ENCODE results near the gene DIDO1. TPM values are rescaled to one million over a fixed set of nuclear protein-coding genes. Genes with fewer than 3 reads are reported as not detected.

DIDO1 gene
- total RNA-seq, 4 donors from 2014 or later: 72.5 to 143 (median 105) TPM

DNA sequence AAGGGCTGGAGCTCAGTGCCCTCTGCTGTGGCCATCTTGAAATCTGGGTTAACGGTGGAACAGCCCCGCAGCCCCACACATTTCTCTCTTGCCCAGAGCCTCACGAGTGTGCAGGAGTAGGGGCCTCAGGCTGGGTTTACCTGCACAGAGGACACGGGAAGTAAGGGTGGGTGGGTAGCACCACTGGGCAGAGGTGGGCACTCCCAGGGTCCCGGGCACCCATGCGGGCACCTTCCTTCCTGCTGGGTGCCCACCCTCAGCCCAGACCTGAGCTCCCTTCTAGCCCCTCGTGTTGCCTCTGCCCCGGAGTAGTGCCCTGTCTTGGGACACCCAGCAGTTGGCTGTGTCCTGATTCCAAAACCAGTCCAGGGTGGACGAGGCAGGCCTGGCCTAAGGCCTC lies 98.3 kb downstream of the DIDO1 start:
- DNase-seq: no peak
- Histone ChIP-seq H3K36me3 (no peaks in the 10 kb centered on the region), H3K27me3 (no peaks in the 10 kb centered on the region), H3K9me3 (no peaks in the 10 kb centered on the region), H3K4me3 (no peak overlapping the region), H3K4me1 (peaks cover 7 to 36% (median 25%) of the 10 kb centered on the region in 4 donors), H3K27ac (no peak overlapping the region)
- TF ChIP-seq CTCF (IDR thresholded peaks at IDR 0.05) (no peak), POLR2A (IDR thresholded peaks at IDR 0.05) (no peak)

Small RNAs within 50 kb of the gene (small RNA-seq; reads per million reads assigned to genes)
- 0 reads per million in 2 donors for gene DPH3P1

Other genes with a start within 250 kb of the DIDO1 start
- under 1 TPM in 1 of 4 donors, not detected in 3; 0.76 TPM for gene NTSR1, start 217.7 kb downstream of the DIDO1 start, total RNA-seq
- gene MRGBP, start 130.0 kb downstream of the DIDO1 start, total RNA-seq: 10 to 100 TPM; 11.6 to 15.4 (median 13.3) TPM
- 10 to 100 TPM; 73.3 to 88.3 (median 76.3) TPM for gene OGFR, start 121.7 kb downstream of the DIDO1 start, total RNA-seq
- 10 to 100 TPM in 1 of 4 donors, 1 to 10 TPM in 3; 3.3 to 19.8 (median 4.1) TPM for gene COL9A3, start 109.5 kb downstream of the DIDO1 start, total RNA-seq
- gene TCFL5, start 64.7 kb downstream of the DIDO1 start, total RNA-seq: 1 to 10 TPM; 2.6 to 6.6 (median 5.0) TPM
- gene GID8, start 11.6 kb upstream of the DIDO1 start, total RNA-seq: 10 to 100 TPM; 22.3 to 26.5 (median 24.0) TPM
- 10 to 100 TPM in 1 of 4 donors, 1 to 10 TPM in 3; 3.8 to 19.0 (median 5.2) TPM for gene SLC17A9, start 26.2 kb upstream of the DIDO1 start, total RNA-seq
- not detected for gene BHLHE23, start 80.5 kb upstream of the DIDO1 start, total RNA-seq

Data from Peyer's patch (tissue), 4 donors.